Naive B cell (primary cell): ENCODE results near the gene CDH1. TPM values are rescaled to one million over a fixed set of nuclear protein-coding genes. Genes with fewer than 3 reads are reported as not detected.
"Not testable (repeated sequence)": the region's sequence is repeated elsewhere in the genome, so short reads cannot be mapped to it uniquely, and the experiment has no call there.

Experiments used
- ATAC-seq, 2 donors: fragments of 150-1000 bp; cut with Tn5 transposase; 2 replicates each; pipeline ENCODE4 v1.10.0; 2021; ENCODE audit warnings: low read depth in 2 of 2, mild to moderate bottlenecking in 2 of 2, moderate library complexity in 2 of 2
- DNase-seq: peaks from one replicate; pipeline ENCODE4 v3.0.0; 2022
- H3K27ac Mint-ChIP-seq, 6 donors: one replicate each; pipeline ENCODE4 v1.8.0; 2020 to 2022; ENCODE audit warnings: mild to moderate bottlenecking in 6 of 6, mixed read lengths in 6 of 6, moderate library complexity in 5 of 6, inconsistent platforms in 2 of 6
- H3K27me3 Mint-ChIP-seq, 3 donors: one replicate each; pipeline ENCODE4 v1.8.0; 2021 to 2022; ENCODE audit warnings: mixed read lengths in 3 of 3, mild to moderate bottlenecking in 1 of 3
- H3K36me3 Mint-ChIP-seq, 2 donors: one replicate each; pipeline ENCODE4 v1.8.0; 2020 to 2022; ENCODE audit warnings: mixed read lengths in 2 of 2, inconsistent platforms in 1 of 2, mild to moderate bottlenecking in 1 of 2
- H3K4me1 Mint-ChIP-seq, 3 donors: one replicate each; pipeline ENCODE4 v1.8.0; 2020 to 2022; ENCODE audit warnings: mixed read lengths in 3 of 3, inconsistent platforms in 1 of 3, mild to moderate bottlenecking in 1 of 3, moderate library complexity in 1 of 3
- H3K4me3 Mint-ChIP-seq, 8 donors: one replicate each; pipeline ENCODE4 v1.8.0; 2020 to 2022; ENCODE audit warnings: mild to moderate bottlenecking in 8 of 8, mixed read lengths in 8 of 8, moderate library complexity in 8 of 8, inconsistent platforms in 2 of 8
- H3K9me3 Mint-ChIP-seq, 7 donors: one replicate each; pipeline ENCODE4 v1.8.0; 2020 to 2022; ENCODE audit warnings: mixed read lengths in 7 of 7, mild to moderate bottlenecking in 5 of 7, inconsistent platforms in 2 of 7, moderate library complexity in 1 of 7
- polyA plus RNA-seq, 6 donors: library from polyadenylated mRNA; unstranded; fragments of 300-500 nt; fragmentation: Illumina TruSeq; gene quantifications; one replicate each; pipeline ENCODE4 v1.2.3, GENCODE V29; 2021; ENCODE audit warnings: low read depth in 6 of 6

The CDH1 gene
- polyA plus RNA-seq, 6 donors from 2014 or later, result not detected

DNA sequence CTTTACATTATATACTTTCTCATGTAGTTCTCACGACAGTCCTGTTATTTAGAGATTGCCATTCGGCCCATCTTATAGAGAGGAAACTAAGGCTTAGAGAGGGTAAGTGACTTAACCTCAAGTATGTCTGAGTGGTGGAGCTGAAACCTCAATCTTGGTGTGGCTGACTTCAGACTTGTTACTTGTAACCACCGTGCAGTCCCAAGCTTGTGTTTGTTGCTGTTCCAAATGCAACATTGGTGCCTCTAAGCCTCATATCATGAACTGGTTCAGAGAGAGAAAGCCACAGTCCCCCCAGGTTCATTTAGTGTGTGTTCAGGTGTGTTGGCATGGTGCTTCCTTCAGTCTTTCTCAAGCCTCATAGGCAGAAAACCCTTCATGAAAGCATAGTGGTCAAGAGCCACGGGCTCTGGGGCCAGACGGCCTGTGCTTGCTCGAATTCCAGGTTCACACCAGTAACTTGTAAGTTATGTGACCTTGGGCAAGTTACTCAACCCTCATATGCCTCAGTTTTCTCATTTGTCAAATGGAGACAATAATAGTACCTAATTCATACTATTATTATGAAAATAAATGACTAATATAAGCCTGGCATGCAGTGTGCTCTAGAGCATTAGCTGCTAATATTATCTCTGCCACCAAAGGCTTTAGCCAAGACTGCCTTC lies 39.9 kb downstream of the CDH1 start:
- no peaks in the 10 kb centered on the region for H3K4me1 Mint-ChIP-seq
- H3K9me3 Mint-ChIP-seq, result no peaks in the 10 kb centered on the region
- H3K4me3 Mint-ChIP-seq, result no peak overlapping the region
- H3K27me3 Mint-ChIP-seq, result no peaks in the 10 kb centered on the region
- ATAC-seq, result no peak
- no peaks in the 10 kb centered on the region for H3K36me3 Mint-ChIP-seq
- peak overlapping the region in 1 of 6 donors; percentile 89 for H3K27ac Mint-ChIP-seq
- no peak for DNase-seq

DNA sequence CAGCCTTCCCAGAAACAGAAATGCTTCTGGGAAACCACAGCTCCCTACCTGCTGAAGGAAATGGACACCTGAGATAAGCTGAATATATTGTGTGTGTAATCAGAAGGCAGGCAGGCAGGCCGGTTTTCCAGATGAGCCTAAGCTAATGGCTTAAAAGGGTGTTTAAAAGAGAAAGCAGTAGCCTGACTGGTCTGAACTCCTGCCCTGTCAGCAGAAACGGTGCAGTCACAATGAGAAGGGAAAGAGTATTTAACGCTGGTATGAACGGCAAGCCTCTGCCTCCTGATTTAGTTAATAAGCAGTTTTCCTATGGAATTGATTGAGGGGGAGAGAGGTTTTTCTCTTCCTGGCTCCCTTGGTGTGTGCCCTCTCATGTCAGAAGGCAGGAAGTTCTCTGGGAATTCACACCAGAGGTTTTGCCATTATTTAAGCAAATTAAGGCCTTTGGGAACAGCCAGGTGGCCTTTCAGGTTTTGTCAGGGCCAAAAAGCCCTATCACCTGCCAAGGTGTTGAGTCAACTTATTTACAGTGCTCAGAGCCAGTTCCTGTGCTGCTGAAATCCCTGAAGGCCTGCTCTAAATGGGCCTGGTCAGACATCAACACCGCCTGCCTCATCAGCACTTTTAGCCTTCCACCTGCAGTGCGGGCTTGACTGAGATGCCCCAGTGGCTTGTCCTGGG lies 41.6 kb downstream of the CDH1 start:
- no peak for ATAC-seq
- H3K27ac Mint-ChIP-seq, result no peak overlapping the region
- DNase-seq, result no peak
- peaks cover 3 to 6% (median 6%) of the 10 kb centered on the region in 3 donors for H3K4me1 Mint-ChIP-seq
- H3K36me3 Mint-ChIP-seq, result no peaks in the 10 kb centered on the region
- no peaks in the 10 kb centered on the region for H3K27me3 Mint-ChIP-seq
- no peaks in the 10 kb centered on the region for H3K9me3 Mint-ChIP-seq
- peak overlapping the region in 1 of 8 donors; percentile 50 for H3K4me3 Mint-ChIP-seq

DNA sequence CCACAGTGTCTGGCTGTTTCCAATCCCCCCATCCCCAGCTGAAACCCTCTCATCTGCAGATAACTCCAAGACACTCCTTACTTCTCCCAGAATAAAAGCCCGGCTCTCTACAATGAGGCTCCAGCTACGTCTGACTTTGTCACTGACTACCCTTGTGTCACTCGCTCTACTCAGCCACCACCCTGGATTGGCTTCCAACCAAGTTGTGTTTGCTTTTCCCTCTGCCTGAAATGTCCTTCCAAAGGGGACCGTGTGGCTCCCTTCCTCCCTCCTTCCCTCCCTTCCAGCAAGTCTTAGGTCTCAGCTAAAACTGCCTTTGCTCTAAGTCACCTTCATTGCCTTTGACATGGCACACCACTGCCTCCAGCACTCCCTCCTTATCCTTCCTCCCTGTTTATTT lies 42.8 kb downstream of the CDH1 start:
- Mint-ChIP-seq H3K36me3 (no peaks in the 10 kb centered on the region), H3K27ac (peak overlapping the region in 1 of 6 donors; percentile 57), H3K4me3 (no peak overlapping the region), H3K4me1 (peaks cover 3 to 6% (median 6%) of the 10 kb centered on the region in 3 donors), H3K27me3 (no peaks in the 10 kb centered on the region), H3K9me3 (no peaks in the 10 kb centered on the region)
- no peak for ATAC-seq
- DNase-seq, result no peak

DNA sequence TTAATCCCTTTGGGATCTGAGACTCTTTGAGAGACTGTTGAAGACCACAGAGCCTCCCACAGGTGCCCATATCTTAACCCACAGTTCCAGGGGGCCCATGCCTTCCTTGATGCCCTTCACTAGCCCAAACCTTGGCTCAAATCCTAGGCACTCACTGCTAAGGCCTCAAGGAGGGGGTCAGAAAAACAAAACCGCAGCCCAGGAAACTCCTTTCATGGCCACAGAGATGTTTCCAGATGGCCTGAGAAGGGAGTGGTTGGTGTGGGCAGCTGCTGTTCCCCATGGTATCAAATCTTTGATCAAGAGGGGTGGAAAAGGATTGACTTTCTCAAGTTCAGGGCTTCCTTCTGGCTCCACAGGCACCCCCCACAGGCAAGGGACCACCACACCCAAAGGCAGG lies 44.7 kb downstream of the CDH1 start:
- no peak for DNase-seq
- H3K36me3 Mint-ChIP-seq, result no peaks in the 10 kb centered on the region

DNA sequence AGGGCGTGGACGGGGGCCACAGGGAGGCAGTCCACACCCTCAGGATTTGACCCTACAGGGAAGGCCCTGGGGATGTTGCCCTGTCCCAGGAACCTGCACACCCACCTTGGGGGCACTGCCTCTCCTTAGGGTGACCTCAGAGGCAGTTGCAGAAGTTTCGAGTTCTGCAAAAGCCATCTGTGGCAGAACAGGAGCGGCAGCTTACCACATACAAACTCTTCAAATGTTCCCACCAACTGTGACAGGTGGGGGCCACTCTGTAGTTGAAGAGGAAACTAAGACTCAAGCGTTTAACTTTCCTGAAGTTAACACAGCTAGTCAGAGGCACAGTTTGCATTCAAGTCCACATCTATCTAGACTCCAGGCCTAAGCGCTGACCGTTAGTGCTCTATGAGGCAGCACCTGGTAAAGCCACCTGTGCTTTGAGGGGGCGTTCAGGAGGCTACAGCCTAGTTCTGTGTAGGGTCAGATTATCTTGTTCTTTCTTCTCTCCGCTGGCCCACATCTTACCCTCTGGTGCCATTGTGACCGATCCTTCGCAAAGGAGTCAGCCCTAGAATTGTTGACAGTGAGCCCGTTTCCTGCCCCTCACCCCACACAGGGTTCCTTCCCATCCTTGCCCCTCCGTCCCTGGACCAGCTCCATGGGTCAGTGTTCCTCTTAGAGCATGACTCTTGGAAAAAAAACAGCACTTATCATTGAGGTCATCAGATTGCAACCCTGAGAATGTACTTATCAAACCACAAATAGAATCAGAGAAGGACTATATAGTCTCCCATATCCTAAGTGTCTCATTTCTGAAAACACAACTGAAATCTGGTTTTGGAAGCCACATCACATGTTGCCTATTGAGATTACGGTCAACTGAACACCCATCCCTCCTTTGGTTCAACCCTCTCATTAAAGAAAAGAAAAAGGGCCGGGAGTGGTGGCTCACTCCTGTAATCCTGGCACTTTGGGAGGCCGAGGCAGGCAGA lies 45.4 kb downstream of the CDH1 start:
- ATAC-seq (peak; percentile 45 to 79), DNase-seq (peak; percentile 2)
- H3K4me1 Mint-ChIP-seq, result peaks cover 3 to 6% (median 6%) of the 10 kb centered on the region in 3 donors
- H3K4me3 Mint-ChIP-seq, result peak overlapping the region in 1 of 8 donors; percentile 45
- H3K36me3 Mint-ChIP-seq, result no peaks in the 10 kb centered on the region
- H3K9me3 Mint-ChIP-seq, result no peaks in the 10 kb centered on the region
- no peaks in the 10 kb centered on the region for H3K27me3 Mint-ChIP-seq
- peak overlapping the region in 2 of 6 donors; percentile 12 to 68 for H3K27ac Mint-ChIP-seq

More for the DNA sequence above, 44.7 kb downstream of the CDH1 start:
- no peaks in the 10 kb centered on the region for H3K9me3 Mint-ChIP-seq
- H3K4me1 Mint-ChIP-seq, result peaks cover 3 to 6% (median 6%) of the 10 kb centered on the region in 3 donors
- ATAC-seq, result no peak
- H3K4me3 Mint-ChIP-seq, result no peak overlapping the region
- H3K27ac Mint-ChIP-seq, result peak overlapping the region in 1 of 6 donors; percentile 21
- H3K27me3 Mint-ChIP-seq, result no peaks in the 10 kb centered on the region

DNA sequence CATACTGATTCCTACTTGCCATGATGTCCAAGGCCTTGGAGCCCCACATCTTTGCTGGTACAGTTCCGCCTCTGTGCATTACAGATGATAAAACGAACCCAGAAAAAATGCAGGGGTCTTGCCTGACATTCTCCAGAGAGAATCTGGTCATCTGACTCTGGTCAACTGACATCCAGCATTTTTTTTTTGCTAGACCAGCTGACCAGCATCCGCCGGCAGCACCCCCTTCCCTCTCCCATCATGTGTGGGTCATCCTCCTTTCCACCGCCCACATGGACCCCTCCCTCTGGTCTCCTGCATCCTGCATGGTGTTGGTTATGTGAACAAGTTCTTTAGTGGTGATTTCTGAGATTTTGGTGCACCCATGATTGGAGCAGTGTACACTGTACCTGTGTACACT lies 47.1 kb downstream of the CDH1 start:
- Mint-ChIP-seq H3K4me1 (peaks cover 3 to 6% (median 6%) of the 10 kb centered on the region in 3 donors), H3K4me3 (no peak overlapping the region), H3K27ac (no peak overlapping the region), H3K36me3 (no peaks in the 10 kb centered on the region), H3K9me3 (no peaks in the 10 kb centered on the region), H3K27me3 (no peaks in the 10 kb centered on the region)
- DNase-seq, result no peak
- ATAC-seq, result no peak

DNA sequence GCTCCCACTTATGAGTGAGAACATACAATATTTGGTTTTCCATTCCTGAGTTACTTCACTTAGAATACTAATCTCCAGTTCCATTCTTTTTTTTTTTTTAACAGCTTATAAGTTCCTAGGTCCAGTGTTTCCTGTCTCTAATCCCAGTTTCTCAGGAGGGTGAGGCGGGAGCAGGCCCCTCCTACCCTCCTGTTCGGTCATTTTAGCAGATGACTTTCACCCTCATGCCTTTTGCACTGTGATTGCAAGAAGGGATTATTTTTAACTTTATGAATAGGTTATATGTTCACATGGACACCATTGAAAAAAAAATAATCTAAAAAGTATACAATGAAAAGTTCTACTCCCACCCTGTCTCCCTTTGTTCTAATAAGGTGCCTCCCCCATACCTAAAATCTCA lies 47.6 kb downstream of the CDH1 start:
- ATAC-seq, result no peak

DNA sequence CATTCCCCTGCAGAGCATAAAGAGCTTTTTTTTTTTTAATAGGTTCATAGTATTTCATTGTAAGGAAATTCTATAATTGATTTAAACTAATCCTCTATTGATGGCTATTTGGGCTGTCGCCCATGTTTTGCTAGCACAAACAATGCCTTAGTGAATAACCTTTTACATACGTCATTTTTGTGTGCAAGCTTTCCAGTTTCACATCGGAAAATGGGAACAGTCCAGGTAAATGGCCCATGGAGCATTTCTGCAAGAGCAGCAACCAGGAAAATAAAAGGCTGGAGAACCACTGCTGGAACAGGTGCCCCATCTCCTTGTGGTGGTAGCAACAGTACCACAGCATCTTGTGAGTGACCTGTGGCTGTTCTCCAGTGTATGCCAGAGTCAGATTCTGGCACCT lies 48.6 kb downstream of the CDH1 start:
- Mint-ChIP-seq H3K36me3 (no peaks in the 10 kb centered on the region), H3K9me3 (no peaks in the 10 kb centered on the region), H3K4me3 (no peak overlapping the region), H3K4me1 (peaks cover 3 to 6% (median 6%) of the 10 kb centered on the region in 3 donors), H3K27ac (no peak overlapping the region), H3K27me3 (no peaks in the 10 kb centered on the region)
- ATAC-seq (no peak), DNase-seq (no peak)

More for the DNA sequence above, 47.6 kb downstream of the CDH1 start:
- Mint-ChIP-seq H3K4me3 (peak overlapping the region in 1 of 8 donors; percentile 71), H3K27me3 (no peaks in the 10 kb centered on the region), H3K9me3 (no peaks in the 10 kb centered on the region), H3K36me3 (no peaks in the 10 kb centered on the region), H3K27ac (no peak overlapping the region), H3K4me1 (peaks cover 3 to 6% (median 6%) of the 10 kb centered on the region in 3 donors)
- DNase-seq, result no peak

DNA sequence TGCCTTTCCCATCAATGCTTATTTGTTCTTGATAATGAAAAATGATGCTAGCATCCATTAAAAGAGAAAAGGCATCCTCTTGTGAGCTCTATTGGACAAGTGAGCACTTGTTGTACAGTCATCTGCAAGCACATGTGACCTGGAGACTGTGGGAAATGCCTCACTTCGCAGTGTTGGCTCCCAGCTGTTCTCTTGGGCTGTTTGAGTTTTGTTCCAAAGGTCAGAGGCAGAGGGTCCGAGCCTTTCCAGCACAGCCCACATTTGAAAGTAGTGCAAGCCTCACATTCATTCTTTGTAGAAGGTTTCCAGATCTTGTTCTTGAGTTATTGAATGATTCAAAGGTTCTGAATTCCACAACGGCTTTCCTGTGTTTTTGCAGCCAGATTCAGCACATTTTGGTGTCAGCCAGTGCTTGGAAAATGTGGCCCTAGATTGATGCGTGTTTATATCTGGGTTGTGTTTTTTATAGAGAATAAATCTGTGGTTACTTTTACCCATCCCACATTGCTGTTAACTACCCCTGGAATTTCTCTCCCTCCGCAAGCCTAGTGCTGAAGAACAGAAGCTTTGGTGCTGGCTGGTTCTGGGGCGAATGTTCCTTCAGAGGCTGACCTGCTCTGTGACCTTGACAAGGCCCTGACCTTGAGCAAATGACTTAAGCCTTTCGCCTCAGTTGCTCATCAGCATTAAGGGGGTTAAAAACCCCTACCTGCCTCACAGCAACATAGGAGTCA lies 49.8 kb downstream of the CDH1 start:
- no peaks in the 10 kb centered on the region for H3K9me3 Mint-ChIP-seq
- peak overlapping the region in 1 of 6 donors; percentile 81 for H3K27ac Mint-ChIP-seq
- ATAC-seq (no peak), DNase-seq (no peak)
- no peak overlapping the region for H3K4me3 Mint-ChIP-seq
- H3K27me3 Mint-ChIP-seq, result peaks cover 0 to 9% (median 0%) of the 10 kb centered on the region in 3 donors
- peaks cover 3 to 6% (median 6%) of the 10 kb centered on the region in 3 donors for H3K4me1 Mint-ChIP-seq
- H3K36me3 Mint-ChIP-seq, result no peaks in the 10 kb centered on the region

DNA sequence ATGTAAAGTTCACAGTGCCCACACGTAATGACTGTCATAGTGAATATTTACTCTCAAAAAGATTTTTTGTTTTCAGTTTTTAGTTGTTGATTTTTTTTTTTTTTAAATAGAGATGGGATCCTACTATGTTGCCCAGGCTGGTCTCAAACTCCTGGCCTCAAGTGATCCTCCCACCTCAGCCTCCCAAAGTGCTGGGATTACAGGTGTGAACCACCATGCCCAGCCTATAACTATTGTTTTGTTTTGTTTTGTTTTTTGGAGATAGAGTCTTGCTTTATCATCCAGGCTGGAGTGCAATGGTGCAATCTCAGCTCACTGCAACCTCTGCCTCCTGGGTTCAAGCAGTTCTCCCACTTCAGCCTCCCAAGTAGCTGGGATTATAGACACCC lies 50.3 kb downstream of the CDH1 start:
- H3K4me3 Mint-ChIP-seq, H3K36me3 Mint-ChIP-seq, H3K27me3 Mint-ChIP-seq, H3K27ac Mint-ChIP-seq, ATAC-seq, H3K4me1 Mint-ChIP-seq, DNase-seq, H3K9me3 Mint-ChIP-seq: not testable (repeated sequence)

DNA sequence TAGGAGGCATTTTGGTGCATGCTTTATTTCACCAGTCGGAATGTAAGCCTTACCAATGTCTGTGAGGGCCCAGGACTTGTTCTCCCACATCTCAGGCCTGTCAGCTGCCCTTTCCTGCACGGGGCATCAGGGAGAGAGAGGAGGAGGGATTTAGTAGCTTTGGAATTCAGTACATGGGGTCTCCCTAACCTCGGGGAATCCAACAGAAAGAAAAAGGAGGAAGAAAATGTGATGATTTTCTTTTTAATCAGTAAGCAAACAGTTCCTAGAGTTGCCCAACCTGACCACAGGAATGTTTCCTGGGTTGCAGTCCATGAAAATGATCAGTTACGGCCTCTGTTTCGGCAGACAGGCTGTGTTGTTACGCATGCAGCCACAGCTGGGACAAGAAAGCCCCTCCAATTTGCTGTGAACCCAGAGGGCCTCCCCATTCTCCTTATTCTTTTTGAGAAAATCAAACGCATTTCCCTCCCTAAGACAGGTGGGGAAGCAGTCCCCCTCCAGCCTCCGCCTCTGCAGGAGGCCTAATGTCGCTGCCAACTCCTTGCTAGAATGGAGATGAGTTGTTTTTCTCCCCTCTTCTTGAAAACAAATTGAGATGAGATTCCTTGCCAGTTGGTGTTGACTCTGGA lies 53.2 kb downstream of the CDH1 start:
- Mint-ChIP-seq H3K36me3 (no peaks in the 10 kb centered on the region), H3K4me3 (no peak overlapping the region), H3K27me3 (peaks cover 0 to 9% (median 4%) of the 10 kb centered on the region in 3 donors), H3K27ac (peak overlapping the region in 1 of 6 donors; percentile 13), H3K4me1 (no peaks in the 10 kb centered on the region), H3K9me3 (no peaks in the 10 kb centered on the region)
- DNase-seq, result no peak
- no peak for ATAC-seq

DNA sequence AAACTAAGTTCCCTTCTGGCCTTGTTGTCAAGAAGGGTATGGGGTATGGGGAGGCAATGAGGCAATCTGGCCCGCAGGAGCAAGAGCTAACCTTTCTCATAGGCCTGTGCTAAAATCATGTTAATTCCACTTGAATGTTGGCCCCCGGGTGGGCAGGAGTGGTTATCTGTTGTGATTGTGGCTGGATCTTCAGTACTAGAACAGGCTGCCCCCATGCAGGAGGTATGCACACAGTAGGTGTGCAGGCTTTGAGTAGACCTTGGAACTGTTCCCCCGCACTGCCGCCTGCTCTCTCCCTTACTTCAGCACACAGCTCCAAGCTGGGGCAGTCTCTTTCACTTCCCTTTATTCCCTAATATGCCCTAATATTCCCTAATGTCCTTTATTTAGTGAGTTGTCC lies 53.9 kb downstream of the CDH1 start:
- no peak for ATAC-seq
- no peak for DNase-seq
- no peaks in the 10 kb centered on the region for H3K4me1 Mint-ChIP-seq
- H3K9me3 Mint-ChIP-seq, result no peaks in the 10 kb centered on the region
- H3K36me3 Mint-ChIP-seq, result no peaks in the 10 kb centered on the region
- H3K27me3 Mint-ChIP-seq, result peaks cover 0 to 9% (median 4%) of the 10 kb centered on the region in 3 donors
- H3K27ac Mint-ChIP-seq, result no peak overlapping the region
- H3K4me3 Mint-ChIP-seq, result no peak overlapping the region
